Neural crest cell (in vitro differentiated cells): ENCODE results near the gene NYAP2. TPM values are rescaled to one million over a fixed set of nuclear protein-coding genes. Genes with fewer than 3 reads are reported as not detected.

Experiments used
- DNase-seq: peaks from one replicate; pipeline ENCODE4 v3.0.0; 2021; ENCODE audit warnings: low read depth, mixed read lengths, low spot score
- H3K27ac Mint-ChIP-seq: one replicate; pipeline ENCODE4 v1.8.0; 2021; ENCODE audit warnings: mild to moderate bottlenecking, mixed read lengths; ENCODE audit not compliant: unreplicated experiment
- H3K27me3 Mint-ChIP-seq: 2 replicates; pipeline ENCODE4 v1.8.0; 2021; ENCODE audit warnings: low read depth, mild to moderate bottlenecking, mixed read lengths
- H3K36me3 Mint-ChIP-seq: 2 replicates; pipeline ENCODE4 v1.8.0; 2021; ENCODE audit warnings: low read depth, mild to moderate bottlenecking, mixed read lengths
- H3K4me1 Mint-ChIP-seq: 2 replicates; pipeline ENCODE4 v1.8.0; 2021; ENCODE audit warnings: mixed read lengths
- H3K4me3 Mint-ChIP-seq: one replicate; pipeline ENCODE4 v1.8.0; 2021; ENCODE audit warnings: mild to moderate bottlenecking, mixed read lengths
- H3K9me3 Mint-ChIP-seq: 2 replicates; pipeline ENCODE4 v1.8.0; 2021; ENCODE audit warnings: mixed read lengths
- total RNA-seq: library from RNA; stranded (reverse); gene quantifications from 2 replicates; pipeline ENCODE4 v1.2.1, GENCODE V29; 2021
- TF ChIP-seq, protein P1 (sequence below): fragments of 200-600 bp; sonication (generic); conservative IDR thresholded peaks from 2 replicates; pipeline ENCODE4 v1.5.0; 2021; ENCODE audit warnings: antibody characterized with exemption, mild to moderate bottlenecking

The NYAP2 gene
- total RNA-seq, 1 donor from 2014 or later = 0.35 TPM

DNA sequence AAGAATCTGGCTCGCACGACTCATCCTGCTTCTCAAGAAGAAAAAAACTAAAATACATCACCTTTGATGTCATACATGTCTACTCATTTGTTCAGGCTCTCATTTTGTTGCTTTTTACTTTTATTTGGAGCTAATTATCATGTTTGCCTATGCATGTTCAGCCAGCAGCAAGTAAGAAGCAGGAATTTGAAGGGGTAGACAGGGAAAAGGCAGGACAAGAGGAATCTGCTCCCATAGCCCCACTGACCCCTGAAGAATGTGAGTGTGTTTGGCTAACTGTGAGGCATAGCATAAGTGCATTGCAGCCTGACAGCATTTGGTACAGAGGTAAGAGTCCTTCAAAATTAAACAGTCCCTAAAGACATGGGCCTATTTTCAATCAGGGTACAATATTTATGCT lies 72.7 kb downstream of the NYAP2 start:
- Mint-ChIP-seq H3K27ac (no peak overlapping the region), H3K4me1 (no peaks in the 10 kb centered on the region), H3K9me3 (no peaks in the 10 kb centered on the region), H3K27me3 (no peaks in the 10 kb centered on the region), H3K4me3 (no peak overlapping the region), H3K36me3 (no peaks in the 10 kb centered on the region)
- no peak for DNase-seq
- TF ChIP-seq, protein P1, sequence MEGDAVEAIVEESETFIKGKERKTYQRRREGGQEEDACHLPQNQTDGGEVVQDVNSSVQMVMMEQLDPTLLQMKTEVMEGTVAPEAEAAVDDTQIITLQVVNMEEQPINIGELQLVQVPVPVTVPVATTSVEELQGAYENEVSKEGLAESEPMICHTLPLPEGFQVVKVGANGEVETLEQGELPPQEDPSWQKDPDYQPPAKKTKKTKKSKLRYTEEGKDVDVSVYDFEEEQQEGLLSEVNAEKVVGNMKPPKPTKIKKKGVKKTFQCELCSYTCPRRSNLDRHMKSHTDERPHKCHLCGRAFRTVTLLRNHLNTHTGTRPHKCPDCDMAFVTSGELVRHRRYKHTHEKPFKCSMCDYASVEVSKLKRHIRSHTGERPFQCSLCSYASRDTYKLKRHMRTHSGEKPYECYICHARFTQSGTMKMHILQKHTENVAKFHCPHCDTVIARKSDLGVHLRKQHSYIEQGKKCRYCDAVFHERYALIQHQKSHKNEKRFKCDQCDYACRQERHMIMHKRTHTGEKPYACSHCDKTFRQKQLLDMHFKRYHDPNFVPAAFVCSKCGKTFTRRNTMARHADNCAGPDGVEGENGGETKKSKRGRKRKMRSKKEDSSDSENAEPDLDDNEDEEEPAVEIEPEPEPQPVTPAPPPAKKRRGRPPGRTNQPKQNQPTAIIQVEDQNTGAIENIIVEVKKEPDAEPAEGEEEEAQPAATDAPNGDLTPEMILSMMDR = no peak

DNA sequence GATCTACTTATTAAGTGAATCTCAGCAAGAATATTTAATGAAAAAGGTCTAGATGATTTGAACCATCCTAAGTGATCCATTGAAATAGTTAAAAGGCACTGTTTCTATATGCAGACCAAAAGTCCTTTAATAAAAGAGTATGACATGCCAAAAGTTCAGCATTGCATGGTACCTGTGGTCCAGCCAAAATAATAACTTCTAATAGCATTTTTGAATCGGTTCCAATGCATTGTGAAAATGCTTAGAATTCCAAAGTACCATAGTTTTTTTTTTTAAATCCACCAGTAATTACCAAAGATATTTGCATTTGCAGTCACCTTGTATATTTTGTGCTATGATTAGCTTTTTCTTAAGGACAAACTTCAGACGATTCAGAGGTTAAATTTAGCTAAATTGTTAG lies 79.9 kb downstream of the NYAP2 start:
- no peaks in the 10 kb centered on the region for H3K9me3 Mint-ChIP-seq
- no peak for DNase-seq
- no peaks in the 10 kb centered on the region for H3K4me1 Mint-ChIP-seq
- H3K27me3 Mint-ChIP-seq = no peaks in the 10 kb centered on the region
- H3K4me3 Mint-ChIP-seq = no peak overlapping the region
- no peak overlapping the region for H3K27ac Mint-ChIP-seq
- no peaks in the 10 kb centered on the region for H3K36me3 Mint-ChIP-seq
- TF ChIP-seq, protein P1 = no peak

DNA sequence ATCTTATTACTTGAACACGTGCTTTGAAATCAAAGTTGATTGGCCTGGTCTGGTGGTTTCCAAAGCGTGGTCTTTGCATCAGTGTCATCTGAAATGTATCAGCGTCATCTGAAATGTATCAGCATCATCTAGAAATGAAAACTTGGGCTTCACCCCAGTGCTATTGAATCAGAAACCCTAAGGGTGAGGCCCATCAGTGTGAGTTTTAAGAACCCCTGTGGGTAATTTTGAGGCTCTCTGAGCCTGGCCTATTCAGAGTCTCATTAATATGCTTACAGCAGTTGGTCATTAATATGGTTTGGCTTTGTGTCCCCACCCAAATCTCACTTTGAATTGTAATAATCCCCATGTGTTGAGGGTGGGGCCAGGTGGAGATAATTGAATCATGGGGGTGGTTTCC lies 85.2 kb downstream of the NYAP2 start:
- Mint-ChIP-seq H3K27me3 (no peaks in the 10 kb centered on the region), H3K27ac (no peak overlapping the region), H3K36me3 (no peaks in the 10 kb centered on the region), H3K9me3 (peaks cover 3% of the 10 kb centered on the region), H3K4me1 (peaks cover 8% of the 10 kb centered on the region), H3K4me3 (no peak overlapping the region)
- DNase-seq = no peak
- TF ChIP-seq, protein P1 = no peak

DNA sequence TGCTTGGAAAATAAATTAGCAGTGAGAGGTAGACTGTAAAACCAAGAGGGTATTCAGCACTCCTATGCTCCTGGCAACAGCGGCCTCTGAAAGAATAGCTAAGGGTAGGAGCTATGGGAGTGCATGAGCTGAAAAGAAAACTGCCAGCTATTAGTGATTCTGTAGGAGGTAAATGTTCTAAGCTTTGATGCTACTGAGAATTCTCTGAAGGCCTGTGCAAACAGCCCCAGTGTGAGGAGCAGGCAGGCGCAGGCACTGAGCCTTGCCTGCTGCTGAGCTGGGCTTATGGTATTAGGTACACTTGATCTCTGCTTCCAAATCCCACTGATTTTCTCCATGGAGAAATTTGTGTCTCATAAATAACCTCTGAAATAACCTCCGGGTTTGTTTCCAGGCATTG lies 86.7 kb downstream of the NYAP2 start:
- Mint-ChIP-seq H3K36me3 (no peaks in the 10 kb centered on the region), H3K4me1 (peaks cover 8% of the 10 kb centered on the region), H3K27me3 (no peaks in the 10 kb centered on the region), H3K4me3 (no peak overlapping the region), H3K9me3 (peaks cover 3% of the 10 kb centered on the region), H3K27ac (peak overlapping the region; percentile 8)
- no peak for DNase-seq
- TF ChIP-seq, protein P1 = no peak

DNA sequence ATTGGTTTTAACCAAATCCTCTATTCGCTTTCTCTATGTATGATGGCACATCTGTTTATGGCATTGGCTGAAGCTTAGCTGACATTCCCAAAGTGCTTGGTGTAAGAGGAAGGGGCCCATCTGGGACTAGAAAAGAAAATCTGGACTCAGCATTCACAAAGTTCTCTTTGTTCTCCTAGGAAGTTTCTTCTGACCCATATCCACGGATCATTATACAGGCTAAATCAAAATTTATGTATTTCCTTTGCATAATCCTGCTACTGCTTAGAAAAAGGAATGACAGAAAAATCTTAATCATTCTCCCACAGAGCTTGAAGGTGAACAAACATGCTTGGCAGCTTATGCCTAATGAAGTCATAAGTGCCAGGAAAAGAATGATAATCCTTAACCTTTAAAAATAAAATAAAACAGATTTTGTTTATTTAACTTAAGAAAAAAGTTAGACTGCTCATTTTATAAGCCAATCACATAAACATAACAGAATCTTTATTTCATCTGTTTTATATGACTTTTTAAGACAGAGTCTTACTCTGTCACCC lies 88.4 kb downstream of the NYAP2 start:
- Mint-ChIP-seq H3K4me1 (peaks cover 8% of the 10 kb centered on the region), H3K27ac (peak overlapping the region; percentile 68), H3K36me3 (no peaks in the 10 kb centered on the region), H3K27me3 (no peaks in the 10 kb centered on the region), H3K4me3 (no peak overlapping the region), H3K9me3 (peaks cover 3% of the 10 kb centered on the region)
- no peak for DNase-seq
- TF ChIP-seq, protein P1 = no peak
